Neural progenitor cell (in vitro differentiated cells): ENCODE results near the gene SCRN1. TPM values are rescaled to one million over a fixed set of nuclear protein-coding genes. Genes with fewer than 3 reads are reported as not detected.

Experiments
- DNase-seq: peaks from one replicate; pipeline ENCODE4 v3.0.0-alpha.2; 2016; ENCODE audit warnings: low spot score
- H2AFZ ChIP-seq: fragments of 200-600 bp; sonication (generic); replicated peaks from 2 replicates; pipeline ENCODE4 v1.6.1; 2016; ENCODE audit warnings: antibody characterized with exemption
- H3F3A ChIP-seq: fragments of 200-600 bp; sonication (generic); 2 replicates; pipeline ENCODE4 v1.6.1; 2016; ENCODE audit warnings: antibody characterized with exemption, low read depth
- H3K27ac ChIP-seq: fragments of 200-600 bp; sonication (generic); 2 replicates; pipeline ENCODE4 v1.5.1; 2016; ENCODE audit warnings: mild to moderate bottlenecking
- H3K27me3 ChIP-seq: fragments of 200-600 bp; sonication (generic); 2 replicates; pipeline ENCODE4 v1.6.1; 2016; ENCODE audit warnings: mild to moderate bottlenecking, moderate library complexity
- H3K36me3 ChIP-seq: fragments of 200-600 bp; sonication (generic); 2 replicates; pipeline ENCODE4 v1.5.1; 2016
- H3K4me1 ChIP-seq: fragments of 200-600 bp; sonication (generic); 2 replicates; pipeline ENCODE4 v1.6.1; 2016; ENCODE audit warnings: mixed run types
- H3K4me2 ChIP-seq: fragments of 200-600 bp; sonication (generic); 2 replicates; pipeline ENCODE4 v1.6.1; 2016
- H3K4me3 ChIP-seq: fragments of 200-600 bp; sonication (generic); 2 replicates; pipeline ENCODE4 v1.5.1; 2016
- H3K79me2 ChIP-seq: fragments of 200-600 bp; sonication (generic); 2 replicates; pipeline ENCODE4 v1.6.1; 2016; ENCODE audit warnings: low read depth
- H3K9ac ChIP-seq: fragments of 200-600 bp; sonication (generic); 2 replicates; pipeline ENCODE4 v1.6.1; 2016
- H3K9me3 ChIP-seq: fragments of 200-600 bp; sonication (generic); 2 replicates; pipeline ENCODE4 v1.5.1; 2016; ENCODE audit warnings: low read depth
- H4K20me1 ChIP-seq: fragments of 200-600 bp; sonication (generic); 2 replicates; pipeline ENCODE4 v1.6.1; 2016; ENCODE audit warnings: low read depth
- H3K27ac Mint-ChIP-seq: 3 replicates; pipeline ENCODE4 v1.8.0; 2021; ENCODE audit warnings: mixed read lengths
- H3K27me3 Mint-ChIP-seq: 2 replicates; pipeline ENCODE4 v1.8.0; 2022; ENCODE audit warnings: low read depth, mild to moderate bottlenecking, inconsistent platforms, moderate library complexity, mixed read lengths; ENCODE audit not compliant: insufficient read depth
- H3K36me3 Mint-ChIP-seq: 3 replicates; pipeline ENCODE4 v1.8.0; 2021; ENCODE audit warnings: mixed read lengths
- H3K4me1 Mint-ChIP-seq: 3 replicates; pipeline ENCODE4 v1.8.0; 2021; ENCODE audit warnings: mixed read lengths
- H3K4me3 Mint-ChIP-seq: 3 replicates; pipeline ENCODE4 v1.8.0; 2021; ENCODE audit warnings: mild to moderate bottlenecking, moderate library complexity, mixed read lengths
- H3K9me3 Mint-ChIP-seq: 3 replicates; pipeline ENCODE4 v1.8.0; 2020; ENCODE audit warnings: mixed read lengths
- EZH2 ChIP-seq: fragments of 200-600 bp; sonication (generic); IDR thresholded peaks from 2 replicates; pipeline ENCODE4 v1.6.1; 2017; ENCODE audit warnings: antibody characterized with exemption, mild to moderate bottlenecking, moderate library complexity
- EZH2phosphoT487 ChIP-seq: fragments of 200-600 bp; sonication (generic); IDR thresholded peaks from 2 replicates; pipeline ENCODE4 v1.6.1; 2017; ENCODE audit warnings: antibody characterized with exemption
- total RNA-seq: library from RNA; depleted of rRNA; stranded (reverse); fragments of >200 nt; gene quantifications from 2 replicates; pipeline ENCODE4 v1.2.3, GENCODE V29; 2015; ENCODE audit warnings: low replicate concordance
- TF ChIP-seq, protein P1 (sequence below): fragments of 200-600 bp; sonication (generic); IDR thresholded peaks from 2 replicates; pipeline ENCODE4 v1.5.1; 2017; ENCODE audit warnings: antibody characterized with exemption, mild to moderate bottlenecking

SCRN1 gene
- total RNA-seq, 1 donor from 2014 or later = 106 TPM

- H3K4me1 ChIP-seq = peaks cover 19% of the 10 kb centered on the region
- DNase-seq = no peak
- H3K4me3 ChIP-seq = no peak overlapping the region
- no peak overlapping the region for H2AFZ ChIP-seq
- H3K27ac ChIP-seq = no peak overlapping the region
- no peak overlapping the region for H3K9ac ChIP-seq
- no peaks in the 10 kb centered on the region for H3K27me3 ChIP-seq
- H3K9me3 ChIP-seq = no peaks in the 10 kb centered on the region
- peaks cover 3% of the 10 kb centered on the region for H3K27me3 Mint-ChIP-seq
- no peak overlapping the region for H3K4me3 Mint-ChIP-seq
- peaks cover 26% of the 10 kb centered on the region for H3K36me3 Mint-ChIP-seq
- no peaks in the 10 kb centered on the region for H3K36me3 ChIP-seq
- H4K20me1 ChIP-seq = peaks cover 15% of the 10 kb centered on the region
- H3K4me1 Mint-ChIP-seq = peaks cover 59% of the 10 kb centered on the region
- H3K9me3 Mint-ChIP-seq = peaks cover 5% of the 10 kb centered on the region
- H3K4me2 ChIP-seq = no peak overlapping the region
- H3K27ac Mint-ChIP-seq = no peak overlapping the region
- H3F3A ChIP-seq = no peaks in the 10 kb centered on the region
- H3K79me2 ChIP-seq = peaks cover 93% of the 10 kb centered on the region
- TF ChIP-seq EZH2 (no peak), EZH2phosphoT487 (no peak)
- TF ChIP-seq, protein P1, sequence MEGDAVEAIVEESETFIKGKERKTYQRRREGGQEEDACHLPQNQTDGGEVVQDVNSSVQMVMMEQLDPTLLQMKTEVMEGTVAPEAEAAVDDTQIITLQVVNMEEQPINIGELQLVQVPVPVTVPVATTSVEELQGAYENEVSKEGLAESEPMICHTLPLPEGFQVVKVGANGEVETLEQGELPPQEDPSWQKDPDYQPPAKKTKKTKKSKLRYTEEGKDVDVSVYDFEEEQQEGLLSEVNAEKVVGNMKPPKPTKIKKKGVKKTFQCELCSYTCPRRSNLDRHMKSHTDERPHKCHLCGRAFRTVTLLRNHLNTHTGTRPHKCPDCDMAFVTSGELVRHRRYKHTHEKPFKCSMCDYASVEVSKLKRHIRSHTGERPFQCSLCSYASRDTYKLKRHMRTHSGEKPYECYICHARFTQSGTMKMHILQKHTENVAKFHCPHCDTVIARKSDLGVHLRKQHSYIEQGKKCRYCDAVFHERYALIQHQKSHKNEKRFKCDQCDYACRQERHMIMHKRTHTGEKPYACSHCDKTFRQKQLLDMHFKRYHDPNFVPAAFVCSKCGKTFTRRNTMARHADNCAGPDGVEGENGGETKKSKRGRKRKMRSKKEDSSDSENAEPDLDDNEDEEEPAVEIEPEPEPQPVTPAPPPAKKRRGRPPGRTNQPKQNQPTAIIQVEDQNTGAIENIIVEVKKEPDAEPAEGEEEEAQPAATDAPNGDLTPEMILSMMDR = no peak
These were observed 17.9 kb downstream of the SCRN1 start for GRCh38 chr7:29971566-29972314.

- H3K36me3 Mint-ChIP-seq = peaks cover 40% of the 10 kb centered on the region
- no peak overlapping the region for H3K4me3 Mint-ChIP-seq
- Histone ChIP-seq H3F3A (no peaks in the 10 kb centered on the region), H3K9ac (no peak overlapping the region), H3K27ac (no peak overlapping the region), H3K4me3 (no peak overlapping the region), H2AFZ (no peak overlapping the region), H4K20me1 (peaks cover 4% of the 10 kb centered on the region), H3K27me3 (no peaks in the 10 kb centered on the region), H3K79me2 (peaks cover 79% of the 10 kb centered on the region), H3K36me3 (no peaks in the 10 kb centered on the region), H3K9me3 (no peaks in the 10 kb centered on the region), H3K4me2 (peak overlapping the region; percentile 14), H3K4me1 (peaks cover 22% of the 10 kb centered on the region)
- no peak for TF ChIP-seq EZH2
- DNase-seq = no peak
- peaks cover 43% of the 10 kb centered on the region for H3K4me1 Mint-ChIP-seq
- peaks cover 3% of the 10 kb centered on the region for H3K27me3 Mint-ChIP-seq
- peak overlapping the region; percentile 85 for H3K27ac Mint-ChIP-seq
- peaks cover 5% of the 10 kb centered on the region for H3K9me3 Mint-ChIP-seq
These were observed 19.4 kb downstream of the SCRN1 start for GRCh38 chr7:29970158-29970557.

DNA sequence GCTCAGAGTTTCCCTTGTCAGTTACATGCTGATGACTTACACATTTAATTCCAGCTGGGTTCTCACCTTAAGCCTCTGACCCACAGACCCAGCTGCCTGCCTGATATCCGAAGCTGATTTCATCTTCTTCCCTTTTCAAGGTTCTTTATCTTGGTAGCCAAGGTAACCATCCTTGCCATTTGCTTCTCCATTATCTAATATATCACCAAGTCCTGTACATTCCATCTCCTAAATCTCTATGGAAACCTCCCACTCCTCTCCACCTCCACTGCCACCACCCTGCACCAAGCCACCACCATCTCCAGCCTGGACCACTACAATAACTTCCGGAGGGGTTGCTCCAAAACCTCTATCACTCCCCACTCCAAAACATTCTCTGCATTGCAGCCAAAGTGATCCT lies 19.9 kb downstream of the SCRN1 start:
- Histone ChIP-seq H3K79me2 (peaks cover 74% of the 10 kb centered on the region), H3K4me1 (peaks cover 22% of the 10 kb centered on the region), H3K9ac (no peak overlapping the region), H3K27me3 (no peaks in the 10 kb centered on the region), H4K20me1 (peaks cover 4% of the 10 kb centered on the region), H3F3A (no peaks in the 10 kb centered on the region), H3K4me2 (peak overlapping the region; percentile 14), H2AFZ (no peak overlapping the region), H3K4me3 (no peak overlapping the region), H3K27ac (no peak overlapping the region), H3K36me3 (no peaks in the 10 kb centered on the region), H3K9me3 (no peaks in the 10 kb centered on the region)
- Mint-ChIP-seq H3K27me3 (peaks cover 2% of the 10 kb centered on the region), H3K4me1 (peaks cover 39% of the 10 kb centered on the region), H3K4me3 (peak overlapping the region; percentile 25), H3K27ac (peak overlapping the region; percentile 85), H3K36me3 (peaks cover 43% of the 10 kb centered on the region), H3K9me3 (peaks cover 5% of the 10 kb centered on the region)
- TF ChIP-seq EZH2 (no peak), EZH2phosphoT487 (no peak)
- TF ChIP-seq, protein P1 = no peak
- DNase-seq = no peak
